ENCODE measurements around the gene OXER1.
A peak's percentile ranks its signal among the peaks of the same experiment; 100 is the strongest.

OXER1 gene
- total RNA-seq = 0 reads per million in 2 donors

GRCh38 chr2:42764096-42764495 is at the start of gene OXER1:
OXER1 (minus strand) TSS chr2:42764135; CDS start chr2:42764062, 73 bp downstream.
- no peak for DNase-seq

- no peak for DNase-seq
Observed at GRCh38 chr2:42812899-42813479, 49.1 kb upstream of the OXER1 start.

GRCh38 chr2:42810971-42811811 is 47.3 kb upstream of the OXER1 start:
- peak in 4 of 5 experiments; percentile 21 to 73 (median 36) for DNase-seq

GRCh38 chr2:42810121-42810970 is 46.4 kb upstream of the OXER1 start:
- DNase-seq = peak; percentile 84 to 97 (median 91)

GRCh38 chr2:42809819-42810120 is 45.8 kb upstream of the OXER1 start:
- DNase-seq = peak in 2 of 5 experiments; percentile 58 to 81

- DNase-seq = no peak
Observed at GRCh38 chr2:42809131-42809818, 45.3 kb upstream of the OXER1 start.

GRCh38 chr2:42808301-42808700 is 44.4 kb upstream of the OXER1 start:
- no peak for DNase-seq

GRCh38 chr2:42806786-42807185 is 42.9 kb upstream of the OXER1 start:
- no peak for DNase-seq

- no peak for DNase-seq
Observed at GRCh38 chr2:42804891-42805290, 41.0 kb upstream of the OXER1 start.

- peak in 1 of 5 experiments; percentile 90 for DNase-seq
Observed at GRCh38 chr2:42804338-42804737, 40.4 kb upstream of the OXER1 start.

- no peak for DNase-seq
Observed at GRCh38 chr2:42802150-42802549, 38.2 kb upstream of the OXER1 start.

- no peak for DNase-seq
Observed at GRCh38 chr2:42801381-42801780, 37.4 kb upstream of the OXER1 start.

- DNase-seq = no peak
Observed at GRCh38 chr2:42800981-42801380, 37.0 kb upstream of the OXER1 start.

- peak in 1 of 5 experiments; percentile 49 for DNase-seq
Observed at GRCh38 chr2:42800461-42800962, 36.6 kb upstream of the OXER1 start.

GRCh38 chr2:42799881-42800280 is 35.9 kb upstream of the OXER1 start:
- no peak for DNase-seq

GRCh38 chr2:42797281-42797680 is 33.3 kb upstream of the OXER1 start:
- no peak for DNase-seq

- DNase-seq = peak in 1 of 5 experiments; percentile 88
Observed at GRCh38 chr2:42796427-42797248, 32.7 kb upstream of the OXER1 start.

GRCh38 chr2:42795841-42796301 is 31.9 kb upstream of the OXER1 start:
- DNase-seq = peak in 1 of 5 experiments; percentile 64

GRCh38 chr2:42795275-42795674 is 31.3 kb upstream of the OXER1 start:
- no peak for DNase-seq

- DNase-seq = no peak
Observed at GRCh38 chr2:42794271-42795046, 30.5 kb upstream of the OXER1 start.
